Measurements from ENCODE around the gene ARL1.

The ARL1 gene

DNA sequence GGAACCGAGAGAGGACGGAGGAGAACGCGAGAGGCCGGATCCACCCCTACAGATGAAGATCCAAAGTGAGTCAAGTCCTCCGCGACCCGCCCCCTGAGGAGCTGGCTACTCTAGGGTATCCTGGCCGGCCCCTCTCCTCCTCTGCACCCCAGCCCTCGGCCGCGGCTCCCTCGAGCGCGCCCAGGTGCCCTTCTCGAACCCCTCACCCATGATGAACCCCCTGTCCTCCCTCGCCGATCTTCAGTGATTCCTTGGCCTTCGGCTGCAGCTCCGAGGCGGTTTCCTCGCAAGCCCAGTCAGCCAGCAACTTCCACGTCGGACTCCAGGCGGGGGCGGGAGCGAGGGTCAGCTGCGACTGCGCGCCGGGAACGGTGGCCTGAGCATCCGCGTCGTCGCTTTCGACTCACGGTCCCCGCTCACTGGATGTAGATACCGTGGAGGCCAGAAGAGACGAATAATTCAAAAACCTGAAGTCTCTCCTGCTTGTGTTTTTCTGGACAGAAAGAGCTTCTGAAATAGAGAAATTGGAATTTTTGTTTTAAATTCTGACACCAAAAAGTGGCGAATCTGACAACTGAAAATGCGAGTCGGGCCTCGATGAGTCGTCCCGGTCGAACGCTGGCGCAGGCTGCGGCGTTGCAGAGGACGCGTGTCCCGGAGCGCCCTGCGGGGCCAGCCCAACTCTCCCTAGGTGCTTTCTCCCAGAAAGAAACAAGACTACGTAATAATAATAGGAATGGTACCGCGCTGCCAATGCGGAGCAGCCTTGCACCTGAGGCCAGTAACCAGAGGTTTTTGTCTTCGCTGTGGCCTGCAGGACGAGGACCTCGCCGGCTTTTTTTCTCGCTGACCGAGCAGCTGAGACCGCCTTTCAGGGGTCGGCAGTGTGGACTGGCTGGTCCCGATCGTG lies at the start of gene ARL1:
TSS of gene ARL1 (minus strand) at position 337 of the 910 bp plus-strand sequence. CDS start at position 210, 127 bp downstream.
- Histone ChIP-seq H3K9me3 (no peaks in the 10 kb centered on the region), H3K4me3 (ENCODE audit: low read depth in 1 of 2, low read length in 1 of 2) (peak within 1 kb of the TSS; percentile 70 to 75), H3K27me3 (no peaks in the 10 kb centered on the region), H3K4me1 (ENCODE audit: control insufficient read depth in 1 of 2, insufficient read depth in 1 of 2, low read depth in 1 of 2, low read length in 1 of 2) (peaks cover 13% of the 10 kb centered on the region in 2 experiments), H3K36me3 (no peaks in the 10 kb centered on the region), H3K27ac (peak within 1 kb of the TSS; percentile 72)
- TF ChIP-seq, protein P1, sequence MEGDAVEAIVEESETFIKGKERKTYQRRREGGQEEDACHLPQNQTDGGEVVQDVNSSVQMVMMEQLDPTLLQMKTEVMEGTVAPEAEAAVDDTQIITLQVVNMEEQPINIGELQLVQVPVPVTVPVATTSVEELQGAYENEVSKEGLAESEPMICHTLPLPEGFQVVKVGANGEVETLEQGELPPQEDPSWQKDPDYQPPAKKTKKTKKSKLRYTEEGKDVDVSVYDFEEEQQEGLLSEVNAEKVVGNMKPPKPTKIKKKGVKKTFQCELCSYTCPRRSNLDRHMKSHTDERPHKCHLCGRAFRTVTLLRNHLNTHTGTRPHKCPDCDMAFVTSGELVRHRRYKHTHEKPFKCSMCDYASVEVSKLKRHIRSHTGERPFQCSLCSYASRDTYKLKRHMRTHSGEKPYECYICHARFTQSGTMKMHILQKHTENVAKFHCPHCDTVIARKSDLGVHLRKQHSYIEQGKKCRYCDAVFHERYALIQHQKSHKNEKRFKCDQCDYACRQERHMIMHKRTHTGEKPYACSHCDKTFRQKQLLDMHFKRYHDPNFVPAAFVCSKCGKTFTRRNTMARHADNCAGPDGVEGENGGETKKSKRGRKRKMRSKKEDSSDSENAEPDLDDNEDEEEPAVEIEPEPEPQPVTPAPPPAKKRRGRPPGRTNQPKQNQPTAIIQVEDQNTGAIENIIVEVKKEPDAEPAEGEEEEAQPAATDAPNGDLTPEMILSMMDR (IDR thresholded peaks at IDR 0.05): no peak

- no peaks in the 10 kb centered on the region for H3K9me3 ChIP-seq
- H3K27ac ChIP-seq: peak overlapping the region; percentile 12
- H3K4me3 ChIP-seq (ENCODE audit: low read depth in 1 of 2, low read length in 1 of 2): no peak overlapping the region
- no peaks in the 10 kb centered on the region for H3K27me3 ChIP-seq
- TF ChIP-seq, protein P1 (IDR thresholded peaks at IDR 0.05): no peak
- H3K36me3 ChIP-seq: no peaks in the 10 kb centered on the region
- peaks cover 3 to 10% of the 10 kb centered on the region in 2 experiments for H3K4me1 ChIP-seq (ENCODE audit: control insufficient read depth in 1 of 2, insufficient read depth in 1 of 2, low read depth in 1 of 2, low read length in 1 of 2)
Observed at GRCh38 chr12:101455685-101456084, 48.1 kb upstream of the ARL1 start.

DNA sequence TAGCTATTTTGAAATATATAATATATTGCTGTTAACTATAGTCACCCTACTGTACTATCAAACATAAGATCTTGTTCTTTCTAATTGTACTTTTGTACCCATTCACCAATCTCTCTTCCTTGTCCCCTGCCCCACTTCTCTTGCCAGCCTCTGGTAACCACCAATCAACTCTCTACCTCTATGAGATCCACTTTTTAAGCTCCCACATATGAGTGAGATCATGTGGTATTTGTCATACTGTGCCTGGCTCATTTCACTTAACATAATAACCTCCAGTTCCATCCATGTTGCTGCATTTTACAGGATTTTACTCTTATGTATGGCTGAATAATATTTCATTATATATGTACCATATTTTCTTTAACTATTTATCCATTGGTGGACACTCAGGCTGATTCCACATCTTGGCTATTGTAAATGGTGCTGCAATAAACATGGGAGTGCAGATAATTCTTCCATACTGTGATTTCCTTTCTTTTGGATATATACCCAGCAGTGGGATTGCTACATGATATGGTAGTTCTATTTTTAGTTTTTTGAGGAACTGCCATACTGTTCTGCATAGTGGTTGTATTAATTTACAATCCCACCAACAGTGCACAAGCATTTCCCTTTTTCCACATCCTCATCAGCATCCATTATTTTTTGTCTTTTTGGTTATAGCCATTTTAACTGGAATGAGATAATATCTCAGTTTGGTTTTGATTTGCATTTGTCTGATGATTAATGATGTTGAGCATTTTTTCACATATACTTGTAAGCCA lies 34.1 kb upstream of the ARL1 start:
- Histone ChIP-seq H3K4me3 (ENCODE audit: low read depth in 1 of 2, low read length in 1 of 2) (no peak overlapping the region), H3K27me3 (no peaks in the 10 kb centered on the region), H3K36me3 (no peaks in the 10 kb centered on the region), H3K9me3 (no peaks in the 10 kb centered on the region), H3K4me1 (ENCODE audit: control insufficient read depth in 1 of 2, insufficient read depth in 1 of 2, low read depth in 1 of 2, low read length in 1 of 2) (no peaks in the 10 kb centered on the region), H3K27ac (no peak overlapping the region)
- TF ChIP-seq, protein P1 (IDR thresholded peaks at IDR 0.05): no peak

GRCh38 chr12:101439236-101439635 lies 31.7 kb upstream of the ARL1 start:
- Histone ChIP-seq H3K9me3 (no peaks in the 10 kb centered on the region), H3K4me3 (ENCODE audit: low read depth in 1 of 2, low read length in 1 of 2) (no peak overlapping the region)
- TF ChIP-seq, protein P1 (IDR thresholded peaks at IDR 0.05): no peak

GRCh38 chr12:101436136-101436535 lies 28.6 kb upstream of the ARL1 start:
- no peaks in the 10 kb centered on the region for H3K36me3 ChIP-seq
- no peak overlapping the region for H3K27ac ChIP-seq

More at GRCh38 chr12:101439236-101439635, 31.7 kb upstream of the ARL1 start:
- no peaks in the 10 kb centered on the region for H3K27me3 ChIP-seq
- no peaks in the 10 kb centered on the region for H3K4me1 ChIP-seq (ENCODE audit: control insufficient read depth in 1 of 2, insufficient read depth in 1 of 2, low read depth in 1 of 2, low read length in 1 of 2)
- no peaks in the 10 kb centered on the region for H3K36me3 ChIP-seq
- H3K27ac ChIP-seq: no peak overlapping the region

More at GRCh38 chr12:101436136-101436535, 28.6 kb upstream of the ARL1 start:
- H3K27me3 ChIP-seq: no peaks in the 10 kb centered on the region
- no peaks in the 10 kb centered on the region for H3K4me1 ChIP-seq (ENCODE audit: control insufficient read depth in 1 of 2, insufficient read depth in 1 of 2, low read depth in 1 of 2, low read length in 1 of 2)
- no peak overlapping the region for H3K4me3 ChIP-seq (ENCODE audit: low read depth in 1 of 2, low read length in 1 of 2)
- no peaks in the 10 kb centered on the region for H3K9me3 ChIP-seq
- TF ChIP-seq, protein P1 (IDR thresholded peaks at IDR 0.05): no peak

Measured in neutrophil (primary cell).